HG03442 (cell line): ENCODE results near the gene RABGAP1L.
"Not testable (repeated sequence)": the region's sequence is repeated elsewhere in the genome, so short reads cannot be mapped to it uniquely, and the experiment has no call there.

Experiments
- ATAC-seq: cut with Tn5 transposase; IDR thresholded peaks from one replicate; pipeline ENCODE4 v1.9.1; 2021; ENCODE audit warnings: mild to moderate bottlenecking, moderate library complexity; ENCODE audit not compliant: unreplicated experiment

The RABGAP1L gene

GRCh38 chr1:174417921-174418320 is 258.6 kb downstream of the RABGAP1L start:
- no peak for ATAC-seq

- ATAC-seq = no peak
Measured at GRCh38 chr1:174425121-174425520, 265.8 kb downstream of the RABGAP1L start.

GRCh38 chr1:174426153-174426552 is 266.8 kb downstream of the RABGAP1L start:
- no peak for ATAC-seq

- ATAC-seq = no peak
Measured at GRCh38 chr1:174428033-174428432, 268.7 kb downstream of the RABGAP1L start.

GRCh38 chr1:174428739-174429138 is 269.4 kb downstream of the RABGAP1L start:
- no peak for ATAC-seq

GRCh38 chr1:174433451-174433850 is 274.1 kb downstream of the RABGAP1L start:
- ATAC-seq = no peak

GRCh38 chr1:174445351-174445750 is 286.0 kb downstream of the RABGAP1L start:
- ATAC-seq = no peak

GRCh38 chr1:174445817-174446216 is 286.5 kb downstream of the RABGAP1L start:
- ATAC-seq = no peak

- ATAC-seq = no peak
Measured at GRCh38 chr1:174447866-174448530, 288.7 kb downstream of the RABGAP1L start, which contains the start of gene GPR52. TSS of gene GPR52 (plus strand) at chr1:174447964. CDS start at chr1:174448112, 148 bp downstream.

- no peak for ATAC-seq
Measured at GRCh38 chr1:174448531-174448883, 289.2 kb downstream of the RABGAP1L start.

- ATAC-seq = no peak
Measured at GRCh38 chr1:174448974-174449373, 289.7 kb downstream of the RABGAP1L start.

GRCh38 chr1:174451408-174451807 is 292.1 kb downstream of the RABGAP1L start:
- no peak for ATAC-seq

- no peak for ATAC-seq
Measured at GRCh38 chr1:174465855-174466254, 306.5 kb downstream of the RABGAP1L start.

- no peak for ATAC-seq
Measured at GRCh38 chr1:174466607-174467006, 307.3 kb downstream of the RABGAP1L start.

GRCh38 chr1:174469052-174469451 is 309.7 kb downstream of the RABGAP1L start:
- no peak for ATAC-seq

- ATAC-seq = no peak
Measured at GRCh38 chr1:174469687-174470086, 310.4 kb downstream of the RABGAP1L start.

GRCh38 chr1:174479281-174479680 is 320.0 kb downstream of the RABGAP1L start:
- ATAC-seq = no peak

GRCh38 chr1:174480324-174480723 is 321.0 kb downstream of the RABGAP1L start:
- no peak for ATAC-seq

- no peak for ATAC-seq
Measured at GRCh38 chr1:174491606-174492005, 332.3 kb downstream of the RABGAP1L start.

- ATAC-seq = no peak
Measured at GRCh38 chr1:174497478-174497877, 338.2 kb downstream of the RABGAP1L start.

GRCh38 chr1:174516755-174517154 is 357.4 kb downstream of the RABGAP1L start:
- not testable (repeated sequence) for ATAC-seq

- no peak for ATAC-seq
Measured at GRCh38 chr1:174519844-174520243, 360.5 kb downstream of the RABGAP1L start.

GRCh38 chr1:174531751-174532150 is 372.4 kb downstream of the RABGAP1L start:
- no peak for ATAC-seq
